DMS153 (cell line): ENCODE data around the gene PKD1L1.
"Not testable (repeated sequence)": the region's sequence is repeated elsewhere in the genome, so short reads cannot be mapped to it uniquely, and the experiment has no call there.

Experiments
- DNase-seq: peaks from one replicate; lab custom pipeline; 2025; lab: John Stamatoyannopoulos, UW

Gene PKD1L1

GRCh38 chr7:47818796-47819606 is 129.3 kb downstream of the PKD1L1 start:
- DNase-seq = peak; percentile 52

DNA sequence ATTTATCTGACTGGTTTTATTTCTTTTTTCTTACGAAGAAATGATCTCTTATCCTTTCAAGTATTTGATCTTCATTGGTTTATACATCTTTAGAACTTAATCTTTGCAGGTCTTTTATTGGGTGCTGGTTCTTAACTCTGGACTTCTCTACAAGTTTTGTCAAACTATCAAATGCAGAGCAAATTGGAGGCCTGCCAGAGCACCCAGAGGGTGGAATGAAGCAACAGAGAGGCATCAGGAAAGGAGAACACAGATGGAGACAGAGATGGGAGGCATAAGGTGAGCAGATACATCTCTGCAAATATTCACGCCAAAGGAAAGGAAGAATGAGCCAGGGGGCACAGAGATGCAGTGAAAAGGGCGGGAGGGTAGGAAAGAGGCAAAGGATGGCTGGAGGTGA is 130.3 kb downstream of the PKD1L1 start:
- DNase-seq = no peak

- no peak for DNase-seq
These were observed 131.6 kb downstream of the PKD1L1 start for GRCh38 chr7:47816647-47817046.

- DNase-seq = no peak
These were observed 132.4 kb downstream of the PKD1L1 start for GRCh38 chr7:47815867-47816266.

DNA sequence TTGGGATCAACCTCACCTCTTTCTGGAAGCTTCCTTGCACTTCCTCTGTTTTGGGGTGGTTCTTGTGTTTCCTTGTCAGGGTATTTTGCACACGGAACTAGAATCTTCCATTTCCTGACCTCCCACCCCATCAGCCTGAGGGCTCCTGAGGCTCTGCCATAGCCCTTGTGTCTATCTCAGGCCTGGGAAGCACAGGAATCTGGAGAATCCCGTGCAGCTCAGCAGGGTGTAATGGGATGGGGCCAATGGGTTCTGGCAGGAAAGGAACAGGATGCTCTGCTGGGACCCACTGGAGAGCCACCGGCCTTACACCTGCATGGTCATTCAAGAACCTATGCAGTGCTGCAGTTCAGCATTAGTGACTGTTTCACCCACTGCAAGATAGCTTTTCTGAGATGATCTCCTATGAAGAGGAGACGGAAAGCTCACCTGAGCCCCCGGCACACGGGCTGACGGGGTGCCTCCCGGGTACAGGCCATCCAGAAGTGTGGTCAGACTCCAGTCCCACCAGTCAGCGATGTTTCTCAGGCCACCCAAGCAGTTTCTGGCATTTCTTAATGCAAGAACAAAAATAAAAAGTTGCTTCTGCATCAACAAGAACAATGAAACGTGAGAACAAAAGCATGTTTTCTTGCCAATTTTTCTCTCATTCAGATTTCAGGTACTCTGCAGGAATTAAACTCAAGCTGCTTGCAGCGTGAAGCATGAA is 133.2 kb downstream of the PKD1L1 start:
- no peak for DNase-seq

GRCh38 chr7:47813620-47814260 is 134.5 kb downstream of the PKD1L1 start:
- DNase-seq = no peak

- DNase-seq = peak; percentile 45
These were observed 135.7 kb downstream of the PKD1L1 start for GRCh38 chr7:47812429-47813136.

DNA sequence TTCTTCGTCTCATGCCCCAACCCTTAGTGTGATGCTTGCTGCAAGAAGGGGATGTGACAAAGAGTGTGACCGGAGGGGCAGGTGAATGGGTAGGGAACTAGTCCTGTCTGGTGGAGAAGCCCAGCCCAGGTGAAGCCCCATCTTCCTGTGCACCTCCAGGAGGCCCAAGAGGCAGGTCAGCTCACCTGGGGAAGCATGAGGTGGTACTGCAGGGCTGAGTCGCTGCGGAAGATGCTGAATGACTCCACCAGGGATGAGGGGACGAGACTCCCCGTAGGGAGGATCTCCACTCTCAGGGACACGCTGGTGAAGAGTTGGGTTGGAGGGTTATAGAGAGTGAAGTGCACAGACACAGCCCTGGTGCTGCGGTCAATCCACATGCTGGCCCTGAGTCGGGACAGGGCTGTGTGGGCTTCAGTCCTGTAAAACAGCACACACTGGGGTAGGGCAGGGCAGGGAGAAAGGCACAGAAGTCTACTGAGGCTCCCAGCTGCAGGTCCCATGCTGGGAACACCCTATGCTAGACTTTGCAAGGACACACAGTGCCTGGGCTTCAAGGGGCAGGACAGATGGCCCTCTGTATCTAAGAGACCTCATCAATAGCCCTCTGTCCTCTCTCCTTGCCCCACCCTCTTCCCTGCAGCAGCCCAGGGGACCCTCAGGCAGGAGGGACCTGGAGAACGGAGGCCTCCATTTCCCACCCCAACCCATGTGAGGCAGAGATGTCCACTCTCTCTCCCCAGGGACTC is 136.5 kb downstream of the PKD1L1 start:
- DNase-seq = no peak

DNA sequence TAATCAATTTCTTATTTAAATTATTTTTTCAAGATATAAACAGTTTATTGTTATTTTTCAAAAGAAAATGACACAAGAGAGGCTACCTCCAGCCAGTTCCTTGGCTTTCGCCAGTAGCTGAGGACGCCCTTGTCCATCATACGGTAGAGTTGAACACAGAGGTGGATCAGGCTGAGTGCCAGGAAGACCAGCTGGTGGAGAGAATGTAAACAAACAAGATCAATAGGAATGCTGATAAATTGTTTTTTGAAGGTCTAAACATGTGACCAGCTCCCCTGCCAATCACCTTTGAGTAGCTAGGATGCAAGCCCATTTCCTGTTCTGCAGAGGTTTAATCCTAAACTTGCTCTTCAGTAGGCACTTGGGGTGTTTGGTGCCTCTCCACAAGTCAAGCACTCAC is 138.9 kb downstream of the PKD1L1 start:
- peak; percentile 57 for DNase-seq

DNA sequence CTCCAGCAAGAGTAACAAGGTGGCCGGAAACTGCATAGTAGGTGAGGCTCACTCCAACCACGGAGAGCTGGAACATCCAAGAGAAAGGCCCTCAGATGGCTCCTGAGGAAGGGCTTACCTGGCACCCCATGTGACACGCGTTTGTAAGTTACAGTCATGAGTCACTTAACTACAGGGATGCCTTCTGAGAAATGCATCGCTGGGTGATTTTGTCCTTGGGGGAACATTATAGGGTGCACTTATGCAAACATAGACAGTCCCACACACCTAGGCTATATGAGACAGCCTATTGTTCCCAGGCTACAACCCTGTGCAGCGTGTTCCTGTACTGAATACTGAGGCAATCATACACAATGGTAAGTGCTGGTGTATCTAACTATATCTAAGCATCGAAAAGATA is 139.9 kb downstream of the PKD1L1 start:
- no peak for DNase-seq

DNA sequence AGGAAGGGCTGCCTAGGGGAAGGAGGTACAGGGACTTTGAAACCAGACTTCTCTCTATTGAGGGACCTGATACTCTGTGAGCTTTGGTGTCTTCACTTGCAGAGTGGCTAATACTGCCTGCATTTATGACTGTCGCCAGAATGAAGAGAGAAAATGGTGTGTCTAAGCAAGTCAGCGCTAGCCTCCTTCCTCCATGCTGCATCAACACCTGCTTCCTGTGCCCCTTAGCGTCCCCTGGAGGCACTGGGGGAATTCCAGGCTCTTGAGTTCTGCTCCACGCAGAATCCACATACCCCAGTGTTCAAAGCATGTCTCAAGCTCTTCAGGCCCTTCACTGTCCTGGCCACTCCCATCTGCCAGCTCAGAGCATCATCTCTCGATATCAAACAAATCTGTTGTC is 140.5 kb downstream of the PKD1L1 start:
- DNase-seq = peak; percentile 41

DNA sequence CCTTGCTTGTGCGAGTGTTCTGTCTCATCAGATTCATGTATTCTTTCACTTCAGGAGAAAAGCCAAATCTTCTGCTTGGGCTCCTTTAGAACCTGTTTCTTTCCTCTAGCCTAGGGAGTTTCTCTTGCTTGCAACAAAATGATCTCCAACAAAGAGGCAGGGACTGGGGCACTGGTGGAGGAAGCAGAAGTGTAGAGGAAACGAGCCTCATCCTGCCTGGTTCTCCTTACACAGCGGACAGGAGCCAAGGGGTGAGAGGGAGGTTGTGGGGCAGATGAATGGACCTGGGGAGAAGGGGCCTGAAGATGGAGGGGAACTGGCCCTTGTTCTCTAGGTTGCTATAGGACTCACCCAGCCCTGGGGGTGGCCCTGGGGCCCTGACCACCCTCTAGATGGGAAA is 141.1 kb downstream of the PKD1L1 start:
- DNase-seq = no peak

DNA sequence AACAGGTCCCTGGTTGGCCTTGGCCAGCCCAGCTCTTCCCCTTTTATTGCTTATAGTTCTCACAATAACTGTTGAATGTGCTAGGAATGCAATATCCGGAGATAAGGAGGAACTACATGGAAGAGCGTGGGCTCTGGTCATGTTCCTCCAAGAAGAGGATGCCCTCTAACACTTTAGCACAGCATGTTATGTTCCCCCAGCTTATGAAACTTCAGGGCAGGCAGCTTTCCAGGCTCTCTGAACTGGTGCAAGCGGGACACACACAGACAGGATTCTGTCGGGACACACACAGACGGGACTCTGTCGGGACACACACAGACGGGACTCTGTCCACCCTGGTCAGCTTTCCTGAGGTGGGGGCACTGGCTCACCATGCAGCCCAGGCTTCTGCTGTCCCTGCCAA is 141.6 kb downstream of the PKD1L1 start:
- no peak for DNase-seq

DNA sequence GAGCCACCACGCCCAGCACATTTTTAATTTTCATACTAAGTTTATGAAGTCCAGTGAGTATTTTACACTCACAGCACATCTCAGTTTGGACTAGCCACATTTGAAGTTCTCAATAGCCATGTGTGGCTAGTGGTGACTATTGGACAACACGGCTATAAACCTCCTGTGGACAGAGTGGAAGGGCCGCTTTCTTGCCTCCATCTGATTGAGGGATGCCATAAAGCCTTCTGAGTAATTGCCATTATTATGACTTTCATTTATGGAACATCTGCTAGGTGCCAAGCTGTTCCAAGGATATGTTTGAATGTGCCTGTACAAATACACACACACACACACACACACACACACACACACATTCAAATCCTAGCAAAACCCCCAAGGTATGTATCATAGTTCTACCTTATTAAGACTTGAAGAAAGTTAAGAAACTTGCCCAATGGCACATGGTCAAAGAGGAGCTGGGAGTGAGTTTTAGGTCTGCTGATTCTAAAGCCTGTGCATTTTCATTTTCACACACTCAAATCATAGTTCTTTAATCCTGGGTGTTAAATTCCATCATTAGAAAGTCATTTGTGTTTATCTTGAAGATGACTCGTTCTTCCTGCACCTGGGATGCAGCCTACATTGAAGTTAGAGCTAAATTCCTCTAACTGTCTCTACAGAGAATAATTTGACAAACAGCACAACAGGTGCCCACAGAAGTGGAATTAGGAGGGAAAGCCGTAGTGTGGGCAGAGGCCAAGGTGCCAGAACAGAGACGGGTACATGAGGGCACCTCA is 143.3 kb downstream of the PKD1L1 start:
- DNase-seq = peak; percentile 17

GRCh38 chr7:47803846-47804245 is 144.4 kb downstream of the PKD1L1 start:
- peak; percentile 65 for DNase-seq

GRCh38 chr7:47803025-47803424 is 145.2 kb downstream of the PKD1L1 start:
- DNase-seq = peak; percentile 28

- DNase-seq = no peak
These were observed 146.8 kb downstream of the PKD1L1 start for GRCh38 chr7:47801423-47801822.

DNA sequence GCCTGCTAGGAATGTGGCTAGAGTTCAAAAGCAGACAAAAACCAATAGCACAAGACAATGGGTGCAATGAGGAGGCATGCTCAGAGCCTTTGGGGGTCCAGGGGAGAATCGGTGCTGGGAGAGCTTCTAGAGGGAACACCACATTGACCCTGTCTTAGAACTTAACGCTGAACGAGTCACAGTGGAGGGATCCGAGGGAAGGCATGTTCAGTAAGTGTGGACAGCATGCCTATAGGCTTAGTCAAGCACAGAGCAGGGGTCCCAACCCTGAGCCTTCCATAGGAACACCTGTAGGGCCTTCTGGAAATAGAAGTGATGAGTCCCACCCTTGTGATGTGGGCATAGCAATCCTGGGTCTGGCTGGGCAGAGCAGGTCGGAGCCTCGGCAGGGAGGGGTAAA is 148.7 kb downstream of the PKD1L1 start:
- DNase-seq = no peak

- DNase-seq = no peak
These were observed 151.9 kb downstream of the PKD1L1 start for GRCh38 chr7:47796347-47796746.

GRCh38 chr7:47795631-47796030 is 152.6 kb downstream of the PKD1L1 start:
- no peak for DNase-seq

DNA sequence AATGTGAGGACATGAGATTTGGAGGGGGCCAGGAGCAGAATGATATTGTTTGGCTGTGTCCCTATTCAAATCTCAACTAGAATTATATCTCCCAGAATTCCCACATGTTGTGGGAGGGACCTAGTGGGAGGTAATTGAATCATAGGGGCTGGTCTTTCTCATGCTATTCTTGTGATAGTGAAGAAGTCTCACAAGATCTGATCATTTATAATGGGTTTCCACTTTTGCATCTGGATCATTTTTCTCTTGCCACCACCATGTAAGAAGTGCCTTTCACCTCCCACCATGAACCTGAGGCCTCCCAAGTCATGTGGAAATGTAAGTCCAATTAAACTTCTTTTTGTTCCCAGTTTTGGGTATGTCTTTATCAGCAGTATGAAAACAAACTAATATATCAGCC is 153.1 kb downstream of the PKD1L1 start:
- DNase-seq = not testable (repeated sequence)
